WTC11 (cell line): ENCODE results near the gene CACUL1.

Experiments
- CTCF ChIP-seq: fragments of 200-600 bp; IDR thresholded peaks from 2 replicates; pipeline ENCODE4 v1.8.0; 2022; ENCODE audit warnings: antibody characterized with exemption
- ZMAT4 ChIP-seq: fragments of 250-450 bp; sonication (Bioruptor Pico); IDR thresholded peaks from 2 replicates; pipeline ENCODE4 v1.9.0; 2021; ENCODE audit warnings: mild to moderate bottlenecking

- TF ChIP-seq ZMAT4 (CRISPR knock-in tag) (no peak), CTCF (no peak)
Measured at GRCh38 chr10:118642228-118642627, 112.5 kb downstream of the CACUL1 start.
